Testis (tissue), 3 donors: ENCODE results near the gene APOC3. TPM values are rescaled to one million over a fixed set of nuclear protein-coding genes. Genes with fewer than 3 reads are reported as not detected.

Experiments used
- DNase-seq: peaks from one replicate; pipeline ENCODE4 v3.0.0-alpha.2; 2019
- H3K27ac ChIP-seq, 2 donors: fragments of 200-600 bp; sonication (generic); one replicate each; pipeline ENCODE4 v1.5.1; 2019
- H3K27me3 ChIP-seq: fragments of 200-600 bp; sonication (generic); one replicate; pipeline ENCODE4 v1.5.1; 2019
- H3K36me3 ChIP-seq: fragments of 200-600 bp; sonication (generic); one replicate; pipeline ENCODE4 v1.5.1; 2017; ENCODE audit warnings: low read depth; ENCODE audit errors: missing control alignments
- H3K4me1 ChIP-seq: fragments of 200-600 bp; sonication (generic); one replicate; pipeline ENCODE4 v1.5.1; 2019
- H3K4me3 ChIP-seq, 2 donors: fragments of 200-600 bp; sonication (generic); one replicate each; pipeline ENCODE4 v1.5.1; 2017 to 2019
- H3K9me3 ChIP-seq: fragments of 200-600 bp; sonication (generic); one replicate; pipeline ENCODE4 v1.5.1; 2017
- CTCF ChIP-seq, 3 experiments: fragments of 450-650 bp in 2 of 3; fragments of 200-600 bp in 1 of 3; sonication (generic) in 1 of 3; IDR thresholded peaks; one replicate each; pipeline ENCODE4 v1.5.1; 2016 to 2019; ENCODE audit warnings: antibody characterized with exemption in 3 of 3, mild to moderate bottlenecking in 2 of 3, moderate library complexity in 1 of 3
- POLR2A ChIP-seq: fragments of 450-650 bp; IDR thresholded peaks from one replicate; pipeline ENCODE4 v1.6.1; 2017; ENCODE audit warnings: antibody characterized with exemption, mild to moderate bottlenecking, moderate library complexity
- WGBS, 2 donors: methylation state at CpG; one replicate each; pipeline ENCODE4 v1.1.5; 2018; 5-methylcytosine and 5-hydroxymethylcytosine counted together
- intact Hi-C: fragments of 100-400 bp; cut with DNase I; formaldehyde crosslinking; loops from one replicate; pipeline ENCODE4 v1.15.1; 2023; ENCODE audit warnings: low total_unique reads
- polyA plus RNA-seq: library from polyadenylated mRNA; stranded (reverse); fragments of 350-450 nt; fragmentation: Illumina TruSeq; extraction: RNeasy Lipid Tissue Mini Kit (QIAGEN cat#74804); gene quantifications from one replicate; pipeline ENCODE4 v1.2.3, GENCODE V29; 2014; ENCODE audit warnings: low read depth, low replicate concordance; ENCODE audit not compliant: insufficient read depth
- total RNA-seq, 2 donors: library from RNA; depleted of rRNA; stranded (reverse); fragments of >200 nt; gene quantifications; one replicate each; pipeline ENCODE4 v1.2.3, GENCODE V29; 2016

The APOC3 gene
- total and polyA plus RNA-seq, 3 donors from 2014 or later = 0.81 to 4.0 TPM; not detected in 1

GRCh38 chr11:116807601-116808261 is 22.0 kb upstream of the APOC3 start:
- 82 to 95% methylated on average over 6 of the region's 6 CpGs for WGBS, 2 donors
- Histone ChIP-seq H3K27me3 (no peaks in the 10 kb centered on the region), H3K36me3 (no peaks in the 10 kb centered on the region), H3K4me3 (no peak overlapping the region), H3K27ac (no peak overlapping the region), H3K4me1 (no peaks in the 10 kb centered on the region), H3K9me3 (no peaks in the 10 kb centered on the region)
- intact Hi-C loops = no loop called here
- DNase-seq = no peak
- TF ChIP-seq POLR2A = no peak
- no peak for TF ChIP-seq CTCF (IDR thresholded peaks at IDR 0.05)

GRCh38 chr11:116808262-116809175 is 21.2 kb upstream of the APOC3 start:
- Histone ChIP-seq H3K27me3 (no peaks in the 10 kb centered on the region), H3K36me3 (no peaks in the 10 kb centered on the region), H3K27ac (no peak overlapping the region), H3K9me3 (no peaks in the 10 kb centered on the region), H3K4me1 (no peaks in the 10 kb centered on the region), H3K4me3 (no peak overlapping the region)
- WGBS, 2 donors = 82% methylated on average over 14 of the region's 14 CpGs
- no peak for TF ChIP-seq CTCF (IDR thresholded peaks at IDR 0.05)
- TF ChIP-seq POLR2A = no peak
- no peak for DNase-seq
- intact Hi-C loops = no loop called here

GRCh38 chr11:116811194-116811593 is 18.5 kb upstream of the APOC3 start:
- WGBS, 2 donors = 78 to 82% methylated on average over 3 of the region's 3 CpGs
- no peaks in the 10 kb centered on the region for H3K9me3 ChIP-seq
- H3K36me3 ChIP-seq = no peaks in the 10 kb centered on the region
- no peak for TF ChIP-seq POLR2A
- TF ChIP-seq CTCF (IDR thresholded peaks at IDR 0.05) = no peak
- intact Hi-C loops = no loop called here
- H3K4me1 ChIP-seq = no peaks in the 10 kb centered on the region
- no peak overlapping the region for H3K4me3 ChIP-seq
- no peak overlapping the region for H3K27ac ChIP-seq
- DNase-seq = no peak
- H3K27me3 ChIP-seq = no peaks in the 10 kb centered on the region

GRCh38 chr11:116812109-116812508 is 17.6 kb upstream of the APOC3 start:
- intact Hi-C loops = no loop called here
- H3K36me3 ChIP-seq = no peaks in the 10 kb centered on the region
- no peaks in the 10 kb centered on the region for H3K4me1 ChIP-seq
- WGBS, 2 donors = 94 to 96% methylated on average over 4 of the region's 4 CpGs
- TF ChIP-seq POLR2A = no peak
- no peak for TF ChIP-seq CTCF (IDR thresholded peaks at IDR 0.05)
- DNase-seq = no peak
- H3K9me3 ChIP-seq = no peaks in the 10 kb centered on the region
- no peaks in the 10 kb centered on the region for H3K27me3 ChIP-seq
- no peak overlapping the region for H3K27ac ChIP-seq
- H3K4me3 ChIP-seq = no peak overlapping the region
